Adrenal gland (tissue), 12 donors: ENCODE measurements around the gene SSX2IP. TPM values are rescaled to one million over a fixed set of nuclear protein-coding genes. Genes with fewer than 3 reads are reported as not detected.

ENCODE experiments used
- DNase-seq, 7 donors: peaks; one replicate each; pipeline ENCODE4 v3.0.0-alpha.2; 2019 to 2020
- H3K27ac ChIP-seq, 5 donors: fragments of 200-600 bp; sonication (generic) in 4 of 5; 1 replicate in 3 of 5; 2 replicates in 2 of 5; pipeline versions ENCODE4 v1.5.1 to v1.8.0; 2016 to 2020; ENCODE audit warnings: mild to moderate bottlenecking in 1 of 5
- H3K27me3 ChIP-seq: fragments of 200-600 bp; 2 replicates; pipeline ENCODE4 v1.8.0; 2021
- H3K36me3 ChIP-seq, 2 donors: fragments of 200-600 bp; replicated peaks in 1 of 2; 1 replicate in 1 of 2; 2 replicates in 1 of 2; pipeline versions ENCODE4 v1.5.1 to v1.8.0; 2018 to 2022
- H3K4me1 ChIP-seq, 2 donors: fragments of 200-600 bp; replicated peaks in 1 of 2; 1 replicate in 1 of 2; 2 replicates in 1 of 2; pipeline versions ENCODE4 v1.5.1 to v1.8.0; 2018 to 2021
- H3K4me3 ChIP-seq, 4 donors: fragments of 200-600 bp; sonication (generic) in 3 of 4; one replicate each; pipeline ENCODE4 v1.5.1; 2016 to 2018
- H3K9me3 ChIP-seq, 3 donors: fragments of 200-600 bp; sonication (generic) in 1 of 3; replicated peaks in 1 of 3; 1 replicate in 2 of 3; 2 replicates in 1 of 3; pipeline versions ENCODE4 v1.5.1 to v1.8.0; 2016 to 2021
- POLR2A ChIP-seq, 2 donors: fragments of 450-650 bp; IDR thresholded peaks; one replicate each; pipeline ENCODE4 v1.6.1; 2017; ENCODE audit warnings: antibody characterized with exemption in 2 of 2, mild to moderate bottlenecking in 2 of 2, moderate library complexity in 1 of 2
- WGBS, 4 donors: extraction: QIAGEN DNeasy Blood & Tissue Kit in 2 of 4; methylation state at CpG; one replicate each; pipeline versions ENCODE4 v1.1.5 to v1.1.7; 2013 to 2017; 5-methylcytosine and 5-hydroxymethylcytosine counted together
- intact Hi-C, 2 donors: fragments of 100-400 bp; cut with DNase I; formaldehyde crosslinking; loops; one replicate each; pipeline versions ENCODE4 v1.14.1 to v1.15.0; 2022 to 2023
- polyA plus RNA-seq, 3 donors: library from polyadenylated mRNA; stranded (reverse); fragments of 200-250 nt in 2 of 3; fragments of 350-450 nt in 1 of 3; fragmentation: Illumina TruSeq in 1 of 3; extraction: RNeasy Lipid Tissue Mini Kit (QIAGEN cat#74804) in 1 of 3; gene quantifications; one replicate each; pipeline ENCODE4 v1.2.3, GENCODE V29; 2013 to 2014
- total RNA-seq, 9 donors: library from RNA; depleted of rRNA in 4 of 9; stranded (reverse); fragments of >200 nt in 4 of 9; fragments of 120-200 nt in 1 of 9; fragmentation: NEBNext Ultra II Directional in 1 of 9; extraction: Animal tissue kit (Norgen Biotek cat#: 25700) in 1 of 9; gene quantifications; one replicate each; pipeline versions ENCODE4 v1.1.0 to v1.2.4, GENCODE V29; 2013 to 2023
- TF ChIP-seq, protein P1 (sequence below), 6 experiments: fragments of 450-650 bp in 4 of 6; fragments of 200-600 bp in 2 of 6; sonication (generic) in 1 of 6; IDR thresholded peaks; 1 replicate in 5 of 6; 2 replicates in 1 of 6; pipeline versions ENCODE4 v1.5.1 to v1.8.0; 2016 to 2021; ENCODE audit warnings: antibody characterized with exemption in 6 of 6, mild to moderate bottlenecking in 2 of 6, moderate library complexity in 1 of 6
- donor health status: healthy with polysubstance abuse.
- donor health status: Bipolar disorder and iron deficiency.
- donor health status: DM: yes; HTN: yes; CAD: no.
- donor health status: DM: no; HTN: no; CAD: no.
- donor health status: DM: no; HTN: no; CAD: no.
- donor health status: DM: yes; HTN: yes; CAD: no.

The SSX2IP gene
- total and polyA plus RNA-seq, 12 donors = 1.3 to 10.0 (median 4.1) TPM

DNA sequence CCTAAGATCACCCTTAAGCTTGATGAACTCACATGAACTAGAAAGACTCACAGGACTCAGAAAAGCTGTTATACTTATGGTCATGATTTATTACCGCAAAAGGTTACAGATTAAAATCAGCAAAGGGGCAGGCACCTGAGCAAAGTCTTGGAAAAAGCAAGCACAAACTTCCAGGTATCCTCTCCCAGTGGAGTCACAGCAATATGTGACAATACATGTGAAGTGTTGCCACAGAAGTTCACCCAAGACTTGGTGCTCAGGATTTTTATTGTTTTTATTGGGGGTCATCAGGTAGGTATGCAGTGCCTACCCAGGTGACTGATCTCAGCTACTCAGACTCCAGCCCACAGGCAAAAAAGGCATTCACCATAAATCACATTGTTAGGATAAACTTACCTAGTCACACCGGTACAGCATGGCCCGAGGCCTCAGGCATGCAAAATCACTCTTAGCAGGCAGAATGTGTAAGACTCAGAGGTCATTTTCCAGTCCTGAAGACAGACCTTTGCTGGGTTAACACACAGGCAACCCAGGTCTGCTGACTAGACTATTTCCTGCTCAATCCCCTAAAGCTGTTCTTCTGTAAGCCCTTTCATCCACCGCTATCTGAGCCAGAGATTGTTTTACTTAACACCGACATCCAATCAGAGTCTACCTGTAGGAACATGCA lies 55.6 kb downstream of the SSX2IP start:
- Histone ChIP-seq H3K4me1 (no peaks in the 10 kb centered on the region), H3K36me3 (no peaks in the 10 kb centered on the region), H3K4me3 (no peak overlapping the region), H3K27ac (no peak overlapping the region), H3K9me3 (no peaks in the 10 kb centered on the region), H3K27me3 (no peaks in the 10 kb centered on the region)
- TF ChIP-seq POLR2A (IDR thresholded peaks at IDR 0.05) = no peak
- TF ChIP-seq, protein P1, sequence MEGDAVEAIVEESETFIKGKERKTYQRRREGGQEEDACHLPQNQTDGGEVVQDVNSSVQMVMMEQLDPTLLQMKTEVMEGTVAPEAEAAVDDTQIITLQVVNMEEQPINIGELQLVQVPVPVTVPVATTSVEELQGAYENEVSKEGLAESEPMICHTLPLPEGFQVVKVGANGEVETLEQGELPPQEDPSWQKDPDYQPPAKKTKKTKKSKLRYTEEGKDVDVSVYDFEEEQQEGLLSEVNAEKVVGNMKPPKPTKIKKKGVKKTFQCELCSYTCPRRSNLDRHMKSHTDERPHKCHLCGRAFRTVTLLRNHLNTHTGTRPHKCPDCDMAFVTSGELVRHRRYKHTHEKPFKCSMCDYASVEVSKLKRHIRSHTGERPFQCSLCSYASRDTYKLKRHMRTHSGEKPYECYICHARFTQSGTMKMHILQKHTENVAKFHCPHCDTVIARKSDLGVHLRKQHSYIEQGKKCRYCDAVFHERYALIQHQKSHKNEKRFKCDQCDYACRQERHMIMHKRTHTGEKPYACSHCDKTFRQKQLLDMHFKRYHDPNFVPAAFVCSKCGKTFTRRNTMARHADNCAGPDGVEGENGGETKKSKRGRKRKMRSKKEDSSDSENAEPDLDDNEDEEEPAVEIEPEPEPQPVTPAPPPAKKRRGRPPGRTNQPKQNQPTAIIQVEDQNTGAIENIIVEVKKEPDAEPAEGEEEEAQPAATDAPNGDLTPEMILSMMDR (IDR thresholded peaks at IDR 0.05) = no peak
- intact Hi-C loops = no loop called here
- no peak for DNase-seq
- 72 to 100% (median 79%) methylated on average over 3 to 5 of the region's 5 CpGs for WGBS, 4 donors

DNA sequence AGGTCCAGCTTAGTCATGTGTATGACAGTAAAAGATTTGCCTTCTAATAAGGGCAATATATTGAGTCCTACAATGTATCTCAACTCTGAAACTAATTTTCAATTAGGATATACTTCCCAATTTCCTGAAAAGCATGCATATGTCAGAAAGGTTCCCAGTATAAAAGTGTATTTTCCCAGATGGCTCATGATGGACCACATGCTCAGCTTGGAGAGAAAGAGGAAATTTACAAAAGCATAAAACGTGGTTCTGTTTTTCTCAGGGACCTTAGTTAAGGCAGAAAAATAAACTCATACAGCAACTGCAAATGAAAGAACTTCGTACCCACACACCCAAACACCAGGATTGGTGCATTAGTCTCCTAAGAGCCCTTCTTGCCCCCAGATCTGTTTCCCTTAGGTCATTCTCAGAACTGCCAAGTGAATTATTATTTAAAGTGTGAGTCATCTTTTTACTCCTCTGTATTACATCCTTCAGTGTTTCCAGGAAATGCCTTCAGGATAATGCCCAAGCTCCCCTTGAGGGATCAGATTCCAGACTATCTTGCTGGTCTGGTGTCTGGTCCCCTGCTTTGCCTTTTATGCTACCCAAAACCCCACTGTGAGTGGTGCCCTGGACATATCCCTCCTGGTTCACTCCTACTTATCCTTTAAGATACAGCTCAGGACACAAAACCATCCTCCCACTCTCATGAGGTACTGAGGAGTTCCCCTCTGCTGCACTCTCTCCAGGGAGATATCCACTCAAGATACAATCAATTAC lies 57.4 kb downstream of the SSX2IP start:
- TF ChIP-seq POLR2A (IDR thresholded peaks at IDR 0.05) = no peak
- TF ChIP-seq, protein P1 (IDR thresholded peaks at IDR 0.05) = no peak
- Histone ChIP-seq H3K27ac (no peak overlapping the region), H3K27me3 (no peaks in the 10 kb centered on the region), H3K9me3 (no peaks in the 10 kb centered on the region), H3K4me3 (no peak overlapping the region), H3K4me1 (no peaks in the 10 kb centered on the region), H3K36me3 (no peaks in the 10 kb centered on the region)
- WGBS, 4 donors = 52 to 68% (median 65%) methylated on average over 2 of the region's 2 CpGs
- intact Hi-C loops = no loop called here
- DNase-seq = no peak

DNA sequence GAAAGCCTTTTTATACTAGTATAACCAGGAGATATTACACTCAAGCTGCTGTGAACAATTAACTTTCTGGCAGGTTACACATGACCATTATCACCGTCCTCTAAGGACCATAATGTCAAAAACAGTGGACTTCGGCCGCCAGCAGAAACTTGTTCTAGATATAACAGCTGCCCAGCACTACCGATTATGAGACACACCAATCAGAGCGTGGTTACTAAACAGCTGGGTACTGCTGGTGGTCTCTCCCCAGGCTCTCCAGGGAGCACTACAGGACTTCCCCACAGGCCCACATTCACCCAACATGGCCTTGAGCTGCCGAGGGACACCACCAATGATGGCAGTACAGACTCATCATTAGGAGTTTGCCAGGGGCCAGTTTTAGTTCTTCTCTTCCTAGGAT lies 58.1 kb downstream of the SSX2IP start:
- WGBS, 4 donors = 67 to 74% (median 70%) methylated on average over 6 of the region's 6 CpGs
- Histone ChIP-seq H3K36me3 (no peaks in the 10 kb centered on the region), H3K27me3 (no peaks in the 10 kb centered on the region), H3K4me3 (no peak overlapping the region), H3K27ac (no peak overlapping the region), H3K4me1 (no peaks in the 10 kb centered on the region), H3K9me3 (no peaks in the 10 kb centered on the region)
- intact Hi-C loops = no loop called here
- TF ChIP-seq POLR2A (IDR thresholded peaks at IDR 0.05) = no peak
- DNase-seq = no peak

DNA sequence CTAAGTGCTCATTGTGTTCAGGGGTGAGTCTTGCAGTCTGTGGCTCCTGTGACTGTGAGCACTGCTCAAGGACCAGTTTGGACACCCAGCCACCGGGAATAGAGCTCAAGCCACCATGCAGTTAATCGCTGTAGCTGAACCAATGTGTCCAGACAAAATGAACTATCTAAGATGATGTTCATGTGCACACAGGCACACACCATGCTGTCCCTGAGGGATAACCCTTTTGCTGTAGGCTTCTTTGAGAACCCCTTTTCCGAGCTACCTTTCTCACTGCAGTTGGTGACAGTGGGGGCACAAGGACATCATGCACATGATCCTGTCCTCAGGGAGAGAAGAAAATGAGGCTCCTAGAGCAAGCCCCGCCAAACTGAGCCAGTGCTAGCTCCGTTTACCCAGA lies 65.4 kb downstream of the SSX2IP start:
- DNase-seq = no peak
- intact Hi-C loops = loop anchor here (5.0 to 10.0 kb wide), 2 partner anchors 130 to 183 kb away; no protein-coding TSS in a partner anchor
- H3K27me3 ChIP-seq = no peaks in the 10 kb centered on the region
- H3K4me1 ChIP-seq = peaks cover 3 to 7% of the 10 kb centered on the region in 2 donors
- H3K27ac ChIP-seq = no peak overlapping the region
- 72 to 86% (median 81%) methylated on average over 3 to 5 of the region's 5 CpGs for WGBS, 4 donors
- no peak overlapping the region for H3K4me3 ChIP-seq
- no peak for TF ChIP-seq POLR2A (IDR thresholded peaks at IDR 0.05)
- TF ChIP-seq, protein P1 (IDR thresholded peaks at IDR 0.05) = no peak
- no peaks in the 10 kb centered on the region for H3K9me3 ChIP-seq
- no peaks in the 10 kb centered on the region for H3K36me3 ChIP-seq
